ENCODE measurements around the gene PDLIM7. TPM values are rescaled to one million over a fixed set of nuclear protein-coding genes. Genes with fewer than 3 reads are reported as not detected.

Gene PDLIM7
- total and polyA plus RNA-seq, 2 of the 4 experiments (the other 2 are of a cell fraction) = 70.4 to 534 TPM

DNA sequence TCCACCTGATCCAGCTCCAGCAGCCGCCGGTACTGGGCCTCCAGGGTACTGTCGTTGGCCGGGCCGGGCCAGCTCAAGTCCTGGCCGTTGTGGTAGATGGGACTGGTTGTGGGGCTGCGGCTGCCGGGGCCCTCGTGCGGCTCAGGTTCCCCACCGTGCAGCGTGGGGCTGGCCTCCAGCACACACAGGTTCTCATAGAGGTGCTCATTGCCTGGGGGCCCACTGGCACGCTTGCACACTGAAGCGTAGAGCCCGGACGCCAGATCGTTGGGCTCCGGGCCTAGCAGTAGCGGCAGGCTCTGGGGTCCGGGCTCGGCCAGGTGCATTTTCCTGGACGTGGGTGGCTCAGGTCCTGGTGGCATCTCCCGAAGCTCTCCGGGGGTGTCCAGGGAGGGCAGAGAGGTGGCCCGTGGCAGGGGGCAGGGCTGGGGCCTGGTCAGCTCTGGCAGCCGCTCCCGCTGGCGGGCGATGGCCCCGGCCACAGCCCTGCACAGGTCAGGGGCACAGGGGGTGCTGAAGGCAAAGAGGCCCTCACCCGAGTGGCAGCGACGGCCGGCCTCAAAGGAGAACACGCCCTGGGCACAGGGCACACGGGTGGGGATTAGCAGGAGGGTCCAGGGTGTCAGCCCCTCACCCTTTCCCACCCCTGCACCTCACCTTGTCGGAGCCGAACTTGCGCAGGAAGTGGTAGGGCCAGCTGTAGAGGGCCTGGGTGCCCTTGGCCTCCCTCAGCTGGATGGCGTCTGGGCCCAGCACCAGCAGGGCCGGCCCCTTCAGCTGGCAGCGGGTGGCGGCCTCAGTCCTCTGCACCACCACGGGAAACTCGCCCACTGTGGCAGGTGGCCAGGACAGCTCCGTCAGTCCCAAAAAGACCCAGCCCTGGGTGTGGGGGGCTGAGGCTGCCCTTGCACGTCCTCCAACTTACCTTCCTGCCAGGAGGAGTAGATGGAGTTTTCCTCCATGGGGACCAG lies 7.0 kb upstream of the PDLIM7 start:
- Histone ChIP-seq H3K27me3 (ENCODE audit: control insufficient read depth, insufficient read depth, low read length) (no peaks in the 10 kb centered on the region), H2AFZ (replicated peaks; ENCODE audit: low read length, poor library complexity) (no peak overlapping the region), H3K4me2 (ENCODE audit: low read depth, low read length) (no peak overlapping the region), H4K8ac (ENCODE audit: low read depth in 2 of 2, low read length in 2 of 2) (no peak overlapping the region), H3K79me1 (ENCODE audit: low read depth in 1 of 2, low read length in 2 of 2) (peaks cover 0 to 5% of the 10 kb centered on the region in 2 experiments; a peak in 1 of 4 replicates), H3K18ac (ENCODE audit: low read depth, low read length) (no peak overlapping the region), H2BK20ac (ENCODE audit: low read depth, low read length) (no peak overlapping the region), H4K91ac (ENCODE audit: insufficient read depth, low read depth, low read length) (no peak overlapping the region), H3K14ac (replicated peaks; ENCODE audit: low read depth, low read length) (no peak overlapping the region), H2BK120ac (ENCODE audit: low read depth, low read length) (no peak overlapping the region), H3K4me1 (ENCODE audit: control insufficient read depth, insufficient read depth, low read length) (peaks cover 10% of the 10 kb centered on the region; the same call in 1 of the 2 replicates), H3K4ac (ENCODE audit: low read depth, low read length) (no peak overlapping the region), H3K23ac (ENCODE audit: low read depth, low read length) (no peak overlapping the region), H3K4me3 (ENCODE audit: insufficient read depth, low read depth, low read length) (no peak overlapping the region), H2AK5ac (ENCODE audit: low read depth, low read length) (no peak overlapping the region), H2BK5ac (ENCODE audit: low read depth, low read length, poor library complexity, severe bottlenecking) (no peak overlapping the region), H3K56ac (ENCODE audit: extremely low read depth, insufficient read depth, low read length) (no peak overlapping the region), H2BK15ac (ENCODE audit: low read depth, low read length) (no peak overlapping the region), H4K5ac (ENCODE audit: low read depth, low read length) (no peak overlapping the region), H3K9ac (ENCODE audit: low read depth, low read length) (no peak overlapping the region), H3K9me3 (ENCODE audit: control insufficient read depth, insufficient read depth, low read length) (no peaks in the 10 kb centered on the region), H3K9me1 (ENCODE audit: insufficient read depth, low read length) (0 out of 2 replicates have a peak, but pooled peaks cover 3% of the 10 kb centered on the region), H4K20me1 (ENCODE audit: insufficient read depth, low read length) (no peaks in the 10 kb centered on the region), H3K27ac (ENCODE audit: insufficient read depth, low read length) (no peak overlapping the region), H3K36me3 (ENCODE audit: control insufficient read depth, insufficient read depth, low read length) (peaks cover 6% of the 10 kb centered on the region), H2AK9ac (replicated peaks; ENCODE audit: low read depth, low read length, poor library complexity) (no peak overlapping the region)
- no TSS peak for BruUV-seq (replicated peaks)
- in situ Hi-C loops (cut with MboI; ENCODE audit: low sequenced_read_pairs) (no loop called here), intact Hi-C loops (cut with micrococcal nuclease) (no loop called here), dilution Hi-C loops (cut with HindIII; ENCODE audit: low sequenced_read_pairs, unreplicated experiment) (no loop called here)
- no peak for DNase-seq
- 96% methylated on average over 10 of the region's 47 CpGs; no CpG with 5 or more reads in 1 of the 2 experiments for WGBS, 2 experiments (ENCODE audit: extremely low coverage in 2 of 2, insufficient read length in 1 of 2)
- CTCF ChIA-PET = interaction anchor here (0.8 kb wide), 1 partner anchor 100 kb away, joined by 4 read pairs; no protein-coding TSS in a partner anchor
- POLR2A ChIA-PET (ENCODE audit: unreplicated experiment) = interaction anchor here (1.0 kb wide), 1 partner anchor 9 kb away, joined by 3 read pairs; no protein-coding TSS in a partner anchor
- ATAC-seq (ENCODE audit: low read depth) = no peak
- TF ChIP-seq RCOR1 (IDR thresholded peaks at IDR 0.05; ENCODE audit: insufficient replicate concordance, low read length) (no peak), MAZ (IDR thresholded peaks at IDR 0.05; ENCODE audit: borderline replicate concordance, low read depth, low read length) (no peak), CHD1 (IDR thresholded peaks at IDR 0.05; ENCODE audit: low read depth, low read length) (no peak), MXI1 (IDR thresholded peaks at IDR 0.05; ENCODE audit: borderline replicate concordance, low read depth, low read length) (no peak), CEBPB (IDR thresholded peaks at IDR 0.05; ENCODE audit: low read depth, low read length) (no peak), RAD21 (IDR thresholded peaks at IDR 0.05; ENCODE audit: low read length) (no peak), POLR2A (IDR thresholded peaks at IDR 0.05; ENCODE audit: low read depth, low read length) (no peak), SMC3 (IDR thresholded peaks at IDR 0.05; ENCODE audit: low read depth, low read length) (no peak), RFX5 (IDR thresholded peaks at IDR 0.05; ENCODE audit: low read depth, low read length) (no peak), FOS (IDR thresholded peaks at IDR 0.05; ENCODE audit: low read depth, low read length) (no peak), NFE2L2 (IDR thresholded peaks at IDR 0.05; ENCODE audit: low read depth, low read length) (no peak)
- TF ChIP-seq, protein P1, sequence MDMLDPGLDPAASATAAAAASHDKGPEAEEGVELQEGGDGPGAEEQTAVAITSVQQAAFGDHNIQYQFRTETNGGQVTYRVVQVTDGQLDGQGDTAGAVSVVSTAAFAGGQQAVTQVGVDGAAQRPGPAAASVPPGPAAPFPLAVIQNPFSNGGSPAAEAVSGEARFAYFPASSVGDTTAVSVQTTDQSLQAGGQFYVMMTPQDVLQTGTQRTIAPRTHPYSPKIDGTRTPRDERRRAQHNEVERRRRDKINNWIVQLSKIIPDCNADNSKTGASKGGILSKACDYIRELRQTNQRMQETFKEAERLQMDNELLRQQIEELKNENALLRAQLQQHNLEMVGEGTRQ (IDR thresholded peaks at IDR 0.05; ENCODE audit: low read depth, low read length) = no peak
- TF ChIP-seq, protein P2, sequence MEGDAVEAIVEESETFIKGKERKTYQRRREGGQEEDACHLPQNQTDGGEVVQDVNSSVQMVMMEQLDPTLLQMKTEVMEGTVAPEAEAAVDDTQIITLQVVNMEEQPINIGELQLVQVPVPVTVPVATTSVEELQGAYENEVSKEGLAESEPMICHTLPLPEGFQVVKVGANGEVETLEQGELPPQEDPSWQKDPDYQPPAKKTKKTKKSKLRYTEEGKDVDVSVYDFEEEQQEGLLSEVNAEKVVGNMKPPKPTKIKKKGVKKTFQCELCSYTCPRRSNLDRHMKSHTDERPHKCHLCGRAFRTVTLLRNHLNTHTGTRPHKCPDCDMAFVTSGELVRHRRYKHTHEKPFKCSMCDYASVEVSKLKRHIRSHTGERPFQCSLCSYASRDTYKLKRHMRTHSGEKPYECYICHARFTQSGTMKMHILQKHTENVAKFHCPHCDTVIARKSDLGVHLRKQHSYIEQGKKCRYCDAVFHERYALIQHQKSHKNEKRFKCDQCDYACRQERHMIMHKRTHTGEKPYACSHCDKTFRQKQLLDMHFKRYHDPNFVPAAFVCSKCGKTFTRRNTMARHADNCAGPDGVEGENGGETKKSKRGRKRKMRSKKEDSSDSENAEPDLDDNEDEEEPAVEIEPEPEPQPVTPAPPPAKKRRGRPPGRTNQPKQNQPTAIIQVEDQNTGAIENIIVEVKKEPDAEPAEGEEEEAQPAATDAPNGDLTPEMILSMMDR (conservative IDR thresholded peaks at IDR 0.05; ENCODE audit: low read depth, low read length) = no peak
- TF ChIP-seq, protein P3, sequence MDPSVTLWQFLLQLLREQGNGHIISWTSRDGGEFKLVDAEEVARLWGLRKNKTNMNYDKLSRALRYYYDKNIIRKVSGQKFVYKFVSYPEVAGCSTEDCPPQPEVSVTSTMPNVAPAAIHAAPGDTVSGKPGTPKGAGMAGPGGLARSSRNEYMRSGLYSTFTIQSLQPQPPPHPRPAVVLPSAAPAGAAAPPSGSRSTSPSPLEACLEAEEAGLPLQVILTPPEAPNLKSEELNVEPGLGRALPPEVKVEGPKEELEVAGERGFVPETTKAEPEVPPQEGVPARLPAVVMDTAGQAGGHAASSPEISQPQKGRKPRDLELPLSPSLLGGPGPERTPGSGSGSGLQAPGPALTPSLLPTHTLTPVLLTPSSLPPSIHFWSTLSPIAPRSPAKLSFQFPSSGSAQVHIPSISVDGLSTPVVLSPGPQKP (IDR thresholded peaks at IDR 0.05; ENCODE audit: borderline replicate concordance, low read depth, low read length) = no peak

Measured in IMR-90 (cell line).